Mammary epithelial cell (primary cell): ENCODE measurements around the gene PNPLA1.

ENCODE experiments used
- CTCF ChIP-seq, 2 donors: IDR thresholded peaks in 1 of 2; conservative IDR thresholded peaks in 1 of 2; 2 replicates each; pipeline ENCODE4 v1.5.1; 2011 to 2012; ENCODE audit warnings: inconsistent platforms in 2 of 2, low read length in 2 of 2, mild to moderate bottlenecking in 2 of 2, control low read depth in 1 of 2, low read depth in 1 of 2; ENCODE audit not compliant: insufficient read depth in 1 of 2; ENCODE audit errors: extremely low read depth in 1 of 2
- EZH2 ChIP-seq: IDR thresholded peaks from 2 replicates; pipeline ENCODE4 v1.6.1; 2012; ENCODE audit warnings: low read length, inconsistent platforms, borderline replicate concordance

- no peak for TF ChIP-seq CTCF (conservative IDR thresholded peaks at IDR 0.05 in 1 of 2, IDR thresholded peaks at IDR 0.05 in 1 of 2; ENCODE audit: extremely low read depth in 1 of 2, insufficient read depth in 1 of 2, low read depth in 1 of 2, low read length in 2 of 2)
- no peak for TF ChIP-seq EZH2
Measured at GRCh38 chr6:36336208-36336710, 66.4 kb downstream of the PNPLA1 start.
